K562 (cell line): ENCODE measurements around the gene DHX35. TPM values are rescaled to one million over a fixed set of nuclear protein-coding genes. Genes with fewer than 3 reads are reported as not detected.

Experiments used
- FOXK1 ChIP-seq: sonication (generic); formaldehyde crosslinking; IDR thresholded peaks from 2 replicates; pipeline ENCODE4 v1.8.0; 2022; ENCODE audit warnings: missing genetic modification reagents, mild to moderate bottlenecking, borderline replicate concordance
- FUS ChIP-seq: fragments of 200-400 bp; formaldehyde crosslinking; optimal IDR thresholded peaks from 2 replicates; pipeline ENCODE3; 2017; ENCODE audit warnings: low read depth, low read length
- MCM3 ChIP-seq: fragments of 450-650 bp; IDR thresholded peaks from 2 replicates; pipeline ENCODE4 v1.6.1; 2016
- MTA2 ChIP-seq: fragments of 450-650 bp; IDR thresholded peaks from 2 replicates; pipeline ENCODE4 v1.6.1; 2016; ENCODE audit warnings: low read depth
- MTA3 ChIP-seq: fragments of 450-650 bp; formaldehyde crosslinking; IDR thresholded peaks from 2 replicates; pipeline ENCODE4 v1.6.1; 2017; ENCODE audit warnings: mild to moderate bottlenecking, borderline replicate concordance
- NR2F6 ChIP-seq: fragments of 450-650 bp; formaldehyde crosslinking; IDR thresholded peaks from 2 replicates; pipeline ENCODE4 v1.4.0; 2020; ENCODE audit warnings: mild to moderate bottlenecking
- NRF1 ChIP-seq, 2 experiments: fragments of 450-650 bp; IDR thresholded peaks in 1 of 2; conservative IDR thresholded peaks in 1 of 2; 2 replicates each; pipeline ENCODE4 v1.6.1; 2014; ENCODE audit warnings: mild to moderate bottlenecking in 2 of 2
- PCBP1 ChIP-seq: fragments of 200-400 bp; formaldehyde crosslinking; IDR thresholded peaks from 2 replicates; pipeline ENCODE4 v1.6.1; 2018; ENCODE audit warnings: mild to moderate bottlenecking, low read depth, low read length; ENCODE audit not compliant: poor library complexity, severe bottlenecking
- SREBF2 ChIP-seq: sonication (generic); formaldehyde crosslinking; IDR thresholded peaks from 2 replicates; pipeline ENCODE4 v1.4.0; 2020; ENCODE audit warnings: mild to moderate bottlenecking, missing genetic modification reagents
- SRSF9 ChIP-seq: fragments of 200-400 bp; formaldehyde crosslinking; IDR thresholded peaks from 2 replicates; pipeline ENCODE4 v1.6.1; 2017; ENCODE audit warnings: low read depth, low read length, borderline replicate concordance
- ZNF644 ChIP-seq: fragments of 200-800 bp; sonication (Bioruptor generic); IDR thresholded peaks from 2 replicates; pipeline ENCODE4 v1.6.1; 2016; ENCODE audit warnings: low read depth, missing genetic modification characterization, missing compliant biosample characterization
- ZNF717 ChIP-seq: fragments of 250-450 bp; sonication (Bioruptor Pico); IDR thresholded peaks from 2 replicates; pipeline ENCODE4 v1.5.0; 2021
- polyA plus RNA-seq, 8 experiments: library from polyadenylated mRNA; depleted of rRNA in 4 of 8; stranded (reverse) in 5 of 8; unstranded in 3 of 8; fragments of >200 nt; fragmentation: Nextera tagmentation in 2 of 8; fragmentation: Illumina TruSeq in 1 of 8; extraction: Ambion mirVana in 2 of 8; extraction: Trizol in 1 of 8; gene quantifications; 2 replicates each; pipeline versions ENCODE4 v1.2.1 to v1.2.3, GENCODE V29; 2011 to 2014; ENCODE audit warnings: inconsistent platforms in 1 of 8, missing spikeins in 1 of 8
- total RNA-seq, 7 experiments: library from RNA; depleted of rRNA in 6 of 7; stranded (reverse); fragments of >200 nt in 6 of 7; fragmentation: Illumina TruSeq in 2 of 7; extraction: Trizol in 2 of 7; gene quantifications; 2 replicates each; pipeline versions ENCODE4 v1.2.1 to v1.2.3, GENCODE V29; 2011 to 2021; ENCODE audit warnings: low replicate concordance in 1 of 7
- TF ChIP-seq, protein P1 (sequence below): fragments of 450-650 bp; IDR thresholded peaks from 2 replicates; pipeline ENCODE4 v1.7.0; 2016; ENCODE audit warnings: borderline replicate concordance
- TF ChIP-seq, protein P2 (sequence below): sonication (generic); formaldehyde crosslinking; IDR thresholded peaks from 2 replicates; pipeline ENCODE4 v1.8.0; 2023; ENCODE audit warnings: missing genetic modification reagents, mild to moderate bottlenecking, borderline replicate concordance
- TF ChIP-seq, protein P3 (sequence below): fragments of 450-650 bp; IDR thresholded peaks from 2 replicates; pipeline ENCODE4 v1.6.1; 2016; ENCODE audit warnings: borderline replicate concordance

The DHX35 gene
- total and polyA plus RNA-seq, 9 of the 15 experiments (the other 6 are each of a cell fraction or from before 2014, with no cell fraction given): 6.5 to 25.6 (median 16.9) TPM

DNA sequence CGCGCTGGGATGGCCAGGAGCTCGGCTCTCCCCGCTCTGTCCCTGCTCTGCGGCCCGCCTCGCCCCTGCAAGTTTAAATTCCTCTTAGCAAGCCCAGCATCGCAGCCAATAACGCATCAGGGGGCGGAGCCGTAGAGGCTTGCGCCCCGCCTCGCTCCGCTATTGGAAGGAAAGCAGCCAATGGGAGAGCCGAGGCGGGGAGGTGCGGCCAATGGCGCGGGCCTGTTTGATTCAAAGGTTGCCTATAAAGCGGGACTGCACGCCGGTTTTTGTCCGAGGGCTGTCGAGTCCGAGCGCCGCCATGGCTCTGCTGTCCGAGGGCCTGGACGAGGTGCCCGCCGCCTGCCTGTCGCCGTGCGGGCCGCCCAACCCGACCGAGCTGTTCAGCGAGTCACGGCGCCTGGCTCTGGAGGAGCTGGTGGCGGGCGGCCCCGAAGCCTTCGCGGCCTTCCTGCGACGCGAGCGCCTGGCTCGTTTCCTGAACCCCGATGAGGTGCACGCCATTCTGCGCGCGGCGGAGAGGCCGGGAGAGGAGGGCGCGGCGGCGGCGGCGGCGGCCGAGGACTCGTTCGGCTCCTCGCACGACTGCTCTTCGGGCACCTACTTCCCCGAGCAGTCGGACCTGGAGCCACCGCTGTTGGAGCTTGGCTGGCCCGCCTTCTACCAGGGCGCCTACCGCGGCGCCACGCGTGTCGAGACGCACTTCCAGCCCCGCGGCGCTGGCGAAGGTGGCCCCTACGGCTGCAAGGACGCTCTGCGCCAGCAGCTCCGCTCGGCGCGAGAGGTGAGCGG is 35.8 kb upstream of the DHX35 start, which contains the start of gene FAM83D (continued):
- TF ChIP-seq, protein P1, sequence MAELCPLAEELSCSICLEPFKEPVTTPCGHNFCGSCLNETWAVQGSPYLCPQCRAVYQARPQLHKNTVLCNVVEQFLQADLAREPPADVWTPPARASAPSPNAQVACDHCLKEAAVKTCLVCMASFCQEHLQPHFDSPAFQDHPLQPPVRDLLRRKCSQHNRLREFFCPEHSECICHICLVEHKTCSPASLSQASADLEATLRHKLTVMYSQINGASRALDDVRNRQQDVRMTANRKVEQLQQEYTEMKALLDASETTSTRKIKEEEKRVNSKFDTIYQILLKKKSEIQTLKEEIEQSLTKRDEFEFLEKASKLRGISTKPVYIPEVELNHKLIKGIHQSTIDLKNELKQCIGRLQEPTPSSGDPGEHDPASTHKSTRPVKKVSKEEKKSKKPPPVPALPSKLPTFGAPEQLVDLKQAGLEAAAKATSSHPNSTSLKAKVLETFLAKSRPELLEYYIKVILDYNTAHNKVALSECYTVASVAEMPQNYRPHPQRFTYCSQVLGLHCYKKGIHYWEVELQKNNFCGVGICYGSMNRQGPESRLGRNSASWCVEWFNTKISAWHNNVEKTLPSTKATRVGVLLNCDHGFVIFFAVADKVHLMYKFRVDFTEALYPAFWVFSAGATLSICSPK: no peak
- TF ChIP-seq MTA2 (no peak), NRF1 (conservative IDR thresholded peaks at IDR 0.05 in 1 of 2, IDR thresholded peaks at IDR 0.05 in 1 of 2) (peak; percentile 63 to 70), SREBF2 (no peak), MCM3 (no peak), ZNF717 (CRISPR knock-in tag) (no peak), NR2F6 (CRISPR knock-in tag) (0 out of 2 replicates have a peak, but pooled peaks have one; percentile 14), FUS (peak; percentile 37), ZNF644 (tag) (no peak), FOXK1 (CRISPR knock-in tag) (no peak), SRSF9 (no peak), MTA3 (peak; percentile 98), PCBP1 (peak; percentile 87)
- TF ChIP-seq, protein P2, sequence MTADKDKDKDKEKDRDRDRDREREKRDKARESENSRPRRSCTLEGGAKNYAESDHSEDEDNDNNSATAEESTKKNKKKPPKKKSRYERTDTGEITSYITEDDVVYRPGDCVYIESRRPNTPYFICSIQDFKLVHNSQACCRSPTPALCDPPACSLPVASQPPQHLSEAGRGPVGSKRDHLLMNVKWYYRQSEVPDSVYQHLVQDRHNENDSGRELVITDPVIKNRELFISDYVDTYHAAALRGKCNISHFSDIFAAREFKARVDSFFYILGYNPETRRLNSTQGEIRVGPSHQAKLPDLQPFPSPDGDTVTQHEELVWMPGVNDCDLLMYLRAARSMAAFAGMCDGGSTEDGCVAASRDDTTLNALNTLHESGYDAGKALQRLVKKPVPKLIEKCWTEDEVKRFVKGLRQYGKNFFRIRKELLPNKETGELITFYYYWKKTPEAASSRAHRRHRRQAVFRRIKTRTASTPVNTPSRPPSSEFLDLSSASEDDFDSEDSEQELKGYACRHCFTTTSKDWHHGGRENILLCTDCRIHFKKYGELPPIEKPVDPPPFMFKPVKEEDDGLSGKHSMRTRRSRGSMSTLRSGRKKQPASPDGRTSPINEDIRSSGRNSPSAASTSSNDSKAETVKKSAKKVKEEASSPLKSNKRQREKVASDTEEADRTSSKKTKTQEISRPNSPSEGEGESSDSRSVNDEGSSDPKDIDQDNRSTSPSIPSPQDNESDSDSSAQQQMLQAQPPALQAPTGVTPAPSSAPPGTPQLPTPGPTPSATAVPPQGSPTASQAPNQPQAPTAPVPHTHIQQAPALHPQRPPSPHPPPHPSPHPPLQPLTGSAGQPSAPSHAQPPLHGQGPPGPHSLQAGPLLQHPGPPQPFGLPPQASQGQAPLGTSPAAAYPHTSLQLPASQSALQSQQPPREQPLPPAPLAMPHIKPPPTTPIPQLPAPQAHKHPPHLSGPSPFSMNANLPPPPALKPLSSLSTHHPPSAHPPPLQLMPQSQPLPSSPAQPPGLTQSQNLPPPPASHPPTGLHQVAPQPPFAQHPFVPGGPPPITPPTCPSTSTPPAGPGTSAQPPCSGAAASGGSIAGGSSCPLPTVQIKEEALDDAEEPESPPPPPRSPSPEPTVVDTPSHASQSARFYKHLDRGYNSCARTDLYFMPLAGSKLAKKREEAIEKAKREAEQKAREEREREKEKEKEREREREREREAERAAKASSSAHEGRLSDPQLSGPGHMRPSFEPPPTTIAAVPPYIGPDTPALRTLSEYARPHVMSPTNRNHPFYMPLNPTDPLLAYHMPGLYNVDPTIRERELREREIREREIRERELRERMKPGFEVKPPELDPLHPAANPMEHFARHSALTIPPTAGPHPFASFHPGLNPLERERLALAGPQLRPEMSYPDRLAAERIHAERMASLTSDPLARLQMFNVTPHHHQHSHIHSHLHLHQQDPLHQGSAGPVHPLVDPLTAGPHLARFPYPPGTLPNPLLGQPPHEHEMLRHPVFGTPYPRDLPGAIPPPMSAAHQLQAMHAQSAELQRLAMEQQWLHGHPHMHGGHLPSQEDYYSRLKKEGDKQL (CRISPR knock-in tag): peak; percentile 96; the same call in 1 of the 2 replicates
- TF ChIP-seq, protein P3, sequence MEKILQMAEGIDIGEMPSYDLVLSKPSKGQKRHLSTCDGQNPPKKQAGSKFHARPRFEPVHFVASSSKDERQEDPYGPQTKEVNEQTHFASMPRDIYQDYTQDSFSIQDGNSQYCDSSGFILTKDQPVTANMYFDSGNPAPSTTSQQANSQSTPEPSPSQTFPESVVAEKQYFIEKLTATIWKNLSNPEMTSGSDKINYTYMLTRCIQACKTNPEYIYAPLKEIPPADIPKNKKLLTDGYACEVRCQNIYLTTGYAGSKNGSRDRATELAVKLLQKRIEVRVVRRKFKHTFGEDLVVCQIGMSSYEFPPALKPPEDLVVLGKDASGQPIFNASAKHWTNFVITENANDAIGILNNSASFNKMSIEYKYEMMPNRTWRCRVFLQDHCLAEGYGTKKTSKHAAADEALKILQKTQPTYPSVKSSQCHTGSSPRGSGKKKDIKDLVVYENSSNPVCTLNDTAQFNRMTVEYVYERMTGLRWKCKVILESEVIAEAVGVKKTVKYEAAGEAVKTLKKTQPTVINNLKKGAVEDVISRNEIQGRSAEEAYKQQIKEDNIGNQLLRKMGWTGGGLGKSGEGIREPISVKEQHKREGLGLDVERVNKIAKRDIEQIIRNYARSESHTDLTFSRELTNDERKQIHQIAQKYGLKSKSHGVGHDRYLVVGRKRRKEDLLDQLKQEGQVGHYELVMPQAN: peak; percentile 80; the same call in 1 of the 2 replicates
